Neural progenitor cell (in vitro differentiated cells): ENCODE results near the gene JAZF1. TPM values are rescaled to one million over a fixed set of nuclear protein-coding genes. Genes with fewer than 3 reads are reported as not detected.

Source experiments
- DNase-seq: peaks from one replicate; pipeline ENCODE4 v3.0.0-alpha.2; 2016; ENCODE audit warnings: low spot score
- H2AFZ ChIP-seq: fragments of 200-600 bp; sonication (generic); replicated peaks from 2 replicates; pipeline ENCODE4 v1.6.1; 2016; ENCODE audit warnings: antibody characterized with exemption
- H3F3A ChIP-seq: fragments of 200-600 bp; sonication (generic); 2 replicates; pipeline ENCODE4 v1.6.1; 2016; ENCODE audit warnings: antibody characterized with exemption, low read depth
- H3K27ac ChIP-seq: fragments of 200-600 bp; sonication (generic); 2 replicates; pipeline ENCODE4 v1.5.1; 2016; ENCODE audit warnings: mild to moderate bottlenecking
- H3K27me3 ChIP-seq: fragments of 200-600 bp; sonication (generic); 2 replicates; pipeline ENCODE4 v1.6.1; 2016; ENCODE audit warnings: mild to moderate bottlenecking, moderate library complexity
- H3K36me3 ChIP-seq: fragments of 200-600 bp; sonication (generic); 2 replicates; pipeline ENCODE4 v1.5.1; 2016
- H3K4me1 ChIP-seq: fragments of 200-600 bp; sonication (generic); 2 replicates; pipeline ENCODE4 v1.6.1; 2016; ENCODE audit warnings: mixed run types
- H3K4me2 ChIP-seq: fragments of 200-600 bp; sonication (generic); 2 replicates; pipeline ENCODE4 v1.6.1; 2016
- H3K4me3 ChIP-seq: fragments of 200-600 bp; sonication (generic); 2 replicates; pipeline ENCODE4 v1.5.1; 2016
- H3K79me2 ChIP-seq: fragments of 200-600 bp; sonication (generic); 2 replicates; pipeline ENCODE4 v1.6.1; 2016; ENCODE audit warnings: low read depth
- H3K9ac ChIP-seq: fragments of 200-600 bp; sonication (generic); 2 replicates; pipeline ENCODE4 v1.6.1; 2016
- H3K9me3 ChIP-seq: fragments of 200-600 bp; sonication (generic); 2 replicates; pipeline ENCODE4 v1.5.1; 2016; ENCODE audit warnings: low read depth
- H4K20me1 ChIP-seq: fragments of 200-600 bp; sonication (generic); 2 replicates; pipeline ENCODE4 v1.6.1; 2016; ENCODE audit warnings: low read depth
- H3K27ac Mint-ChIP-seq: 3 replicates; pipeline ENCODE4 v1.8.0; 2021; ENCODE audit warnings: mixed read lengths
- H3K27me3 Mint-ChIP-seq: 2 replicates; pipeline ENCODE4 v1.8.0; 2022; ENCODE audit warnings: low read depth, mild to moderate bottlenecking, inconsistent platforms, moderate library complexity, mixed read lengths; ENCODE audit not compliant: insufficient read depth
- H3K36me3 Mint-ChIP-seq: 3 replicates; pipeline ENCODE4 v1.8.0; 2021; ENCODE audit warnings: mixed read lengths
- H3K4me1 Mint-ChIP-seq: 3 replicates; pipeline ENCODE4 v1.8.0; 2021; ENCODE audit warnings: mixed read lengths
- H3K4me3 Mint-ChIP-seq: 3 replicates; pipeline ENCODE4 v1.8.0; 2021; ENCODE audit warnings: mild to moderate bottlenecking, moderate library complexity, mixed read lengths
- H3K9me3 Mint-ChIP-seq: 3 replicates; pipeline ENCODE4 v1.8.0; 2020; ENCODE audit warnings: mixed read lengths
- EZH2 ChIP-seq: fragments of 200-600 bp; sonication (generic); IDR thresholded peaks from 2 replicates; pipeline ENCODE4 v1.6.1; 2017; ENCODE audit warnings: antibody characterized with exemption, mild to moderate bottlenecking, moderate library complexity
- EZH2phosphoT487 ChIP-seq: fragments of 200-600 bp; sonication (generic); IDR thresholded peaks from 2 replicates; pipeline ENCODE4 v1.6.1; 2017; ENCODE audit warnings: antibody characterized with exemption
- total RNA-seq: library from RNA; depleted of rRNA; stranded (reverse); fragments of >200 nt; gene quantifications from 2 replicates; pipeline ENCODE4 v1.2.3, GENCODE V29; 2015; ENCODE audit warnings: low replicate concordance
- TF ChIP-seq, protein P1 (sequence below): fragments of 200-600 bp; sonication (generic); IDR thresholded peaks from 2 replicates; pipeline ENCODE4 v1.5.1; 2017; ENCODE audit warnings: antibody characterized with exemption, mild to moderate bottlenecking

JAZF1 gene
- total RNA-seq, result 1.3 and 3.1 TPM in 2 replicates

GRCh38 chr7:28180364-28181147 is at the start of gene JAZF1:
Gene JAZF1 (minus strand): TSS chr7:28180795.
- Histone ChIP-seq H3K4me3 (peak within 1 kb of the TSS; percentile 78), H3K9me3 (no peaks in the 10 kb centered on the region), H3K36me3 (no peaks in the 10 kb centered on the region), H3K79me2 (no peaks in the 10 kb centered on the region), H3K4me1 (no peaks in the 10 kb centered on the region), H3F3A (peaks cover 7% of the 10 kb centered on the region), H2AFZ (peak within 1 kb of the TSS; percentile 43), H3K27me3 (peaks cover 53% of the 10 kb centered on the region), H3K9ac (no peak within 1 kb of the TSS), H4K20me1 (no peaks in the 10 kb centered on the region), H3K4me2 (peak within 1 kb of the TSS; percentile 90), H3K27ac (no peak within 1 kb of the TSS)
- Mint-ChIP-seq H3K36me3 (peaks cover 2% of the 10 kb centered on the region), H3K4me3 (peak within 1 kb of the TSS; percentile 97), H3K4me1 (peaks cover 10% of the 10 kb centered on the region), H3K27me3 (peaks cover 13% of the 10 kb centered on the region), H3K27ac (peak within 1 kb of the TSS; percentile 89), H3K9me3 (peaks cover 2% of the 10 kb centered on the region)
- no peak for TF ChIP-seq EZH2phosphoT487
- TF ChIP-seq, protein P1, sequence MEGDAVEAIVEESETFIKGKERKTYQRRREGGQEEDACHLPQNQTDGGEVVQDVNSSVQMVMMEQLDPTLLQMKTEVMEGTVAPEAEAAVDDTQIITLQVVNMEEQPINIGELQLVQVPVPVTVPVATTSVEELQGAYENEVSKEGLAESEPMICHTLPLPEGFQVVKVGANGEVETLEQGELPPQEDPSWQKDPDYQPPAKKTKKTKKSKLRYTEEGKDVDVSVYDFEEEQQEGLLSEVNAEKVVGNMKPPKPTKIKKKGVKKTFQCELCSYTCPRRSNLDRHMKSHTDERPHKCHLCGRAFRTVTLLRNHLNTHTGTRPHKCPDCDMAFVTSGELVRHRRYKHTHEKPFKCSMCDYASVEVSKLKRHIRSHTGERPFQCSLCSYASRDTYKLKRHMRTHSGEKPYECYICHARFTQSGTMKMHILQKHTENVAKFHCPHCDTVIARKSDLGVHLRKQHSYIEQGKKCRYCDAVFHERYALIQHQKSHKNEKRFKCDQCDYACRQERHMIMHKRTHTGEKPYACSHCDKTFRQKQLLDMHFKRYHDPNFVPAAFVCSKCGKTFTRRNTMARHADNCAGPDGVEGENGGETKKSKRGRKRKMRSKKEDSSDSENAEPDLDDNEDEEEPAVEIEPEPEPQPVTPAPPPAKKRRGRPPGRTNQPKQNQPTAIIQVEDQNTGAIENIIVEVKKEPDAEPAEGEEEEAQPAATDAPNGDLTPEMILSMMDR, result no peak
- no peak for TF ChIP-seq EZH2
- peak; percentile 85 for DNase-seq

GRCh38 chr7:28230261-28230660 is 49.7 kb upstream of the JAZF1 start:
- Mint-ChIP-seq H3K36me3 (no peaks in the 10 kb centered on the region), H3K4me3 (no peak overlapping the region), H3K27ac (no peak overlapping the region), H3K4me1 (peaks cover 32% of the 10 kb centered on the region), H3K27me3 (peaks cover 5% of the 10 kb centered on the region), H3K9me3 (peaks cover under 1% of the 10 kb centered on the region)
- peaks cover 12% of the 10 kb centered on the region for H3F3A ChIP-seq
- no peaks in the 10 kb centered on the region for H3K36me3 ChIP-seq
- H3K4me3 ChIP-seq, result no peak overlapping the region
- no peak overlapping the region for H3K9ac ChIP-seq
- TF ChIP-seq EZH2phosphoT487 (no peak), EZH2 (no peak)
- TF ChIP-seq, protein P1, result no peak
- H3K79me2 ChIP-seq, result no peaks in the 10 kb centered on the region
- H3K4me2 ChIP-seq, result no peak overlapping the region
- no peak for DNase-seq
- H3K27ac ChIP-seq, result no peak overlapping the region
- H4K20me1 ChIP-seq, result no peaks in the 10 kb centered on the region
- peaks cover 33% of the 10 kb centered on the region for H3K4me1 ChIP-seq
- no peaks in the 10 kb centered on the region for H3K27me3 ChIP-seq
- no peak overlapping the region for H2AFZ ChIP-seq
- no peaks in the 10 kb centered on the region for H3K9me3 ChIP-seq

GRCh38 chr7:28228396-28228795 is 47.8 kb upstream of the JAZF1 start:
- Histone ChIP-seq H3K4me1 (peaks cover 42% of the 10 kb centered on the region), H3K4me2 (no peak overlapping the region), H3K79me2 (no peaks in the 10 kb centered on the region), H2AFZ (no peak overlapping the region), H3K36me3 (no peaks in the 10 kb centered on the region), H3K27me3 (no peaks in the 10 kb centered on the region), H3K4me3 (no peak overlapping the region), H3F3A (peaks cover 18% of the 10 kb centered on the region), H3K9me3 (no peaks in the 10 kb centered on the region), H3K9ac (no peak overlapping the region), H3K27ac (no peak overlapping the region), H4K20me1 (no peaks in the 10 kb centered on the region)
- Mint-ChIP-seq H3K27ac (no peak overlapping the region), H3K27me3 (peaks cover 5% of the 10 kb centered on the region), H3K4me1 (peaks cover 38% of the 10 kb centered on the region), H3K9me3 (peaks cover 4% of the 10 kb centered on the region), H3K36me3 (no peaks in the 10 kb centered on the region), H3K4me3 (no peak overlapping the region)
- TF ChIP-seq, protein P1, result no peak
- TF ChIP-seq EZH2phosphoT487, result no peak
- no peak for DNase-seq
